ENCODE data around the gene CTBP2. TPM values are rescaled to one million over a fixed set of nuclear protein-coding genes. Genes with fewer than 3 reads are reported as not detected.

Gene CTBP2
- total RNA-seq, 1 donor from 2014 or later, result 127 TPM

DNA sequence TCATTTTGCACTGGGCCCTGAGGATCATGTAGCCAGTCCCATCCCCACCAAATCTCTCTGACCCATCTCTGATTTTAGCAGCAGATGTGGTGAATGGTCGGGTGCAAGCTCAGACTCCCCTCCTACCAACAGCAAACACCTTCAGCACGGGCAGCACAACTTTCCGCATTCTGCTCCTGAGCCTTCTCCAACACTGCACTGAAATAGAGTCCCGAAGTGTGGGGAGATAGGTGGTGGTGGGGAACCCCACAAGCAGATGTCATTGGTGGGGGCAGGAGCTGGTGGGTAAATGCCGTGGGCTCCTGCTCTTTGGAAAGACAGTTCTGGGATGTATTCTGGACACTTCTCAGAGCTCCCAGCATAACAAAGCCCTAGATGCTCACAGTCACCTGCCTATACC, 9.6 kb upstream of the CTBP2 start:
- Mint-ChIP-seq H3K4me1 (peaks cover 13% of the 10 kb centered on the region), H3K27ac (ENCODE audit: unreplicated experiment) (no peak overlapping the region), H3K27me3 (ENCODE audit: low read depth) (no peaks in the 10 kb centered on the region), H3K9me3 (no peaks in the 10 kb centered on the region), H3K36me3 (ENCODE audit: low read depth) (no peaks in the 10 kb centered on the region), H3K4me3 (no peak overlapping the region)
- DNase-seq (ENCODE audit: low read depth, low spot score), result no peak
- TF ChIP-seq, protein P1, sequence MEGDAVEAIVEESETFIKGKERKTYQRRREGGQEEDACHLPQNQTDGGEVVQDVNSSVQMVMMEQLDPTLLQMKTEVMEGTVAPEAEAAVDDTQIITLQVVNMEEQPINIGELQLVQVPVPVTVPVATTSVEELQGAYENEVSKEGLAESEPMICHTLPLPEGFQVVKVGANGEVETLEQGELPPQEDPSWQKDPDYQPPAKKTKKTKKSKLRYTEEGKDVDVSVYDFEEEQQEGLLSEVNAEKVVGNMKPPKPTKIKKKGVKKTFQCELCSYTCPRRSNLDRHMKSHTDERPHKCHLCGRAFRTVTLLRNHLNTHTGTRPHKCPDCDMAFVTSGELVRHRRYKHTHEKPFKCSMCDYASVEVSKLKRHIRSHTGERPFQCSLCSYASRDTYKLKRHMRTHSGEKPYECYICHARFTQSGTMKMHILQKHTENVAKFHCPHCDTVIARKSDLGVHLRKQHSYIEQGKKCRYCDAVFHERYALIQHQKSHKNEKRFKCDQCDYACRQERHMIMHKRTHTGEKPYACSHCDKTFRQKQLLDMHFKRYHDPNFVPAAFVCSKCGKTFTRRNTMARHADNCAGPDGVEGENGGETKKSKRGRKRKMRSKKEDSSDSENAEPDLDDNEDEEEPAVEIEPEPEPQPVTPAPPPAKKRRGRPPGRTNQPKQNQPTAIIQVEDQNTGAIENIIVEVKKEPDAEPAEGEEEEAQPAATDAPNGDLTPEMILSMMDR (conservative IDR thresholded peaks at IDR 0.05), result no peak

DNA sequence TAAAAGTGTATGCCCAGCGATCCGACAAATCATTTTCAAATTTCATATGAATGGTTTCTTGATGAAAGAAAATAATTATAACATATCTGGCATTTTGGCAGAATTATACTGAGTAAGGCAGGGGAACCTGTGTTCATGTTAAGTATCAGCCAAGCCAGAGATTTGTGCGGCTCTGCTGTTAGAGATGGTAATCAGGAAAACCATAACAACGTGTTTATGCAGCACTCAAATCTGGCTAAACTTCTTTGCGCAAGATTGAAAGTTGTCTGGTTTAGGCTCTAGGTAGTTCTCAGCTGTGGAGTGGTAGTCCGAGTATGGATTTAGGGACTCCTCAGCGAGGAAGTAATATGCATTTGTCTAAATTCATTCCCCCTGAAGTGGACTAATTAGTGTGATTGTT, 8.9 kb upstream of the CTBP2 start:
- Mint-ChIP-seq H3K36me3 (ENCODE audit: low read depth) (no peaks in the 10 kb centered on the region), H3K4me1 (peaks cover 8% of the 10 kb centered on the region), H3K27me3 (ENCODE audit: low read depth) (no peaks in the 10 kb centered on the region), H3K9me3 (no peaks in the 10 kb centered on the region), H3K27ac (ENCODE audit: unreplicated experiment) (no peak overlapping the region), H3K4me3 (no peak overlapping the region)
- TF ChIP-seq, protein P1 (conservative IDR thresholded peaks at IDR 0.05), result no peak
- DNase-seq (ENCODE audit: low read depth, low spot score), result no peak

DNA sequence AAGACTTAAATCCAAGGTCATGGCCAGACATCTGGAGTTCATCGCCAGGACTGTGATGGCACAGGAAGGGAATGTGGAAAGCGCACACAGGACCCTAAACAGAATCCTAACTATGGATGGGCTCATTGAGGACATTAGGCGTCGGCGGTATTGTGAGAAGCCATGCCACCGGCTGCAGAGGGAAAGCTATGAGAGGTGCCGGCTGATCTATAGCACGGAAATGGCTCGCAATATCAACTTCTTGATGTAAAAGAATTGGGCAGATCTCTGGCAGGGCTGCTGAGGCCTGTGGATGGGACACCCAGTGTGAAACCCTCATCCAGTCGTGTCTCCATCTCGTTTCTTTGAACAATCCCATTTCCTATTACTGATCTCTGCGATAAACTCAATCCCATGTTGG, 6.3 kb upstream of the CTBP2 start:
- no peak for DNase-seq (ENCODE audit: low read depth, low spot score)
- H3K9me3 Mint-ChIP-seq, result no peaks in the 10 kb centered on the region
- no peaks in the 10 kb centered on the region for H3K27me3 Mint-ChIP-seq (ENCODE audit: low read depth)
- TF ChIP-seq, protein P1 (conservative IDR thresholded peaks at IDR 0.05), result no peak
- H3K36me3 Mint-ChIP-seq (ENCODE audit: low read depth), result no peaks in the 10 kb centered on the region
- H3K27ac Mint-ChIP-seq (ENCODE audit: unreplicated experiment), result no peak overlapping the region
- peaks cover 10% of the 10 kb centered on the region for H3K4me1 Mint-ChIP-seq
- H3K4me3 Mint-ChIP-seq, result no peak overlapping the region

DNA sequence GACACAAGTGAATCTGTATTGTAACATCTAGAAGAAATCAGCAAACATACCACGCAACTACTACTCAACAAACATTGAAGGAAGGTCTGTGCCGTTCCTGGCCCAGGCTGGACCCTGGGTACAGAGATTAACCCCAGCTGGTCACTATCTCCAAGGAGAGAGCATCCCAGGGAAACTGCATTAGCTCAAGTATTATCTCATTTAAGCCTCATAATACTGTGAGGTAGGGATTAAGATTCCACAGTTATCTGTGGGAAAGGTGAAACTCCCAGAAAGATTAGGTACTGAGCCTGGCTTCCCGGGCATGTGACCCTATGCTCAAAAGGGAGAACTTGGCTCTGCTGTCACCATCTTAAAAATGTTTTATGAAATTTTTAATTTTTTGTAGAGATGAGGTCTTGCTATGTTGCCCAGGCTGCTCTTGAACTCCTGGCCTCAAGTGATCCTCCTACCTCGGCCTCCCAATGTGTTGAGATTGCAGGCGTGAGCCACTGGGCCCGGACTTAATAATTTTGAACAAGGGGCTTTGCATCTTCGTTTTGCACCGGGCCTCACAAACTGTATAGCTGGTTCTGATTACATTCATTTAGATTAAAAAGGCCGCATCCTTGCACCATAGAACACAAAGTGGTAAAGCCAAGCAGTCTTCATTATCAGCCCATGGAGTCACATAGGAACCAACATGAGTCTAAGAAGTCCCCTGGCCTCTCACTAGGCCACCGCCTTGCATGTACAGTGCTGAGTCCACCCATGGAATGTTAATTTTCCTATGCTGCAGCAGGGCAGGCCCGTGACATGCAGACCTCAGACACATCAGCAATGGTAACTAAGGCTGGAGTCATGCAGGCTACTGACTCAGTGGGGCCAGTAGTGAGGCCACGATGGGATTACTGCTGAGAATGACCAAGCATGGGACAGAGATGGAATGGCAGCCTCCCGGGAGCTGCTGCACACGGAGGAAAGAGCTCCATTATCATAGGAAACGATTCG, 5.5 kb upstream of the CTBP2 start:
- TF ChIP-seq, protein P1 (conservative IDR thresholded peaks at IDR 0.05), result no peak
- H3K27ac Mint-ChIP-seq (ENCODE audit: unreplicated experiment), result no peak overlapping the region

DNA sequence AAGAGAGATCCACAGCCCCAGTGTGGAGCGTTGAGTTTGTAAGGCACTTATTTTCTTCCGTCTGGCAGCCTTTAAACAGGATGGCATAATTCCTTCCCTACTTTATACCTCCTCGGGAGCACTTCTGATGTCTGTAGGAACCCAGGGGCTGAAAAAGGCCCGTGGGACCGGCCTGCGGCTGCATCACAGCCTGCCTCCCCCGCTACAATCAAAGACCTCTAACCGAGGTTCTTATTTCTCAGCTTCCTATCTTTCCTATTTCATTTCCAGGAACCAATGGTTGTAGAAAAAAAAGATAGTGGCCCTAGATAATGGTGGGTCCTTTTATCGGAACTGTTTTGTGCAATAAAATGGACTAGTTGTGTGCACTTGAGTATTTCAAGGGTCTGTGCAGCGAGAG, 4.1 kb upstream of the CTBP2 start:
- Mint-ChIP-seq H3K4me1 (peaks cover 10% of the 10 kb centered on the region), H3K27me3 (ENCODE audit: low read depth) (no peaks in the 10 kb centered on the region), H3K9me3 (no peaks in the 10 kb centered on the region), H3K27ac (ENCODE audit: unreplicated experiment) (no peak overlapping the region), H3K36me3 (ENCODE audit: low read depth) (no peaks in the 10 kb centered on the region), H3K4me3 (peak overlapping the region; percentile 60)
- no peak for DNase-seq (ENCODE audit: low read depth, low spot score)
- TF ChIP-seq, protein P1 (conservative IDR thresholded peaks at IDR 0.05), result no peak

More for the DNA sequence above, 5.5 kb upstream of the CTBP2 start:
- no peaks in the 10 kb centered on the region for H3K27me3 Mint-ChIP-seq (ENCODE audit: low read depth)
- peak overlapping the region; percentile 38 for H3K4me3 Mint-ChIP-seq
- H3K9me3 Mint-ChIP-seq, result no peaks in the 10 kb centered on the region
- no peaks in the 10 kb centered on the region for H3K36me3 Mint-ChIP-seq (ENCODE audit: low read depth)
- H3K4me1 Mint-ChIP-seq, result peaks cover 10% of the 10 kb centered on the region
- no peak for DNase-seq (ENCODE audit: low read depth, low spot score)
